ENCODE measurements around the gene RASSF8.
"Not testable (repeated sequence)": the region's sequence is repeated elsewhere in the genome, so short reads cannot be mapped to it uniquely, and the experiment has no call there.

The RASSF8 gene

GRCh38 chr12:26031318-26031717, 72.8 kb downstream of the RASSF8 start:
- no peak for DNase-seq

- DNase-seq: no peak
These were observed 73.3 kb downstream of the RASSF8 start for GRCh38 chr12:26031827-26032226.

- DNase-seq: no peak
These were observed 73.8 kb downstream of the RASSF8 start for GRCh38 chr12:26032290-26032689.

- DNase-seq: no peak
These were observed 74.3 kb downstream of the RASSF8 start for GRCh38 chr12:26032719-26033241.

GRCh38 chr12:26034371-26035142, 76.1 kb downstream of the RASSF8 start:
- DNase-seq: no peak

- DNase-seq: no peak
These were observed 78.4 kb downstream of the RASSF8 start for GRCh38 chr12:26036877-26037276.

- DNase-seq: no peak
These were observed 79.2 kb downstream of the RASSF8 start for GRCh38 chr12:26037615-26038220.

- no peak for DNase-seq
These were observed 84.2 kb downstream of the RASSF8 start for GRCh38 chr12:26042645-26043044.

GRCh38 chr12:26043135-26044006, 84.9 kb downstream of the RASSF8 start:
- DNase-seq: no peak

- DNase-seq: no peak
These were observed 85.5 kb downstream of the RASSF8 start for GRCh38 chr12:26044007-26044394.

- no peak for DNase-seq
These were observed 86.1 kb downstream of the RASSF8 start for GRCh38 chr12:26044592-26044991.

- no peak for DNase-seq
These were observed 87.7 kb downstream of the RASSF8 start for GRCh38 chr12:26046203-26046602.

- DNase-seq: no peak
These were observed 88.4 kb downstream of the RASSF8 start for GRCh38 chr12:26046906-26047305.

- no peak for DNase-seq
These were observed 89.1 kb downstream of the RASSF8 start for GRCh38 chr12:26047401-26048226.

- no peak for DNase-seq
These were observed 94.2 kb downstream of the RASSF8 start for GRCh38 chr12:26052652-26053051.

GRCh38 chr12:26054383-26054782, 95.9 kb downstream of the RASSF8 start:
- DNase-seq: no peak

- DNase-seq: no peak
These were observed 96.6 kb downstream of the RASSF8 start for GRCh38 chr12:26055087-26055486.

- DNase-seq: no peak
These were observed 97.9 kb downstream of the RASSF8 start for GRCh38 chr12:26056335-26056734.

- DNase-seq: not testable (repeated sequence)
These were observed 98.8 kb downstream of the RASSF8 start for GRCh38 chr12:26057271-26057670.

- no peak for DNase-seq
These were observed 99.8 kb downstream of the RASSF8 start for GRCh38 chr12:26058308-26058707.

GRCh38 chr12:26058818-26059217, 100.3 kb downstream of the RASSF8 start:
- DNase-seq: no peak

GRCh38 chr12:26062006-26062405, 103.5 kb downstream of the RASSF8 start:
- no peak for DNase-seq

GRCh38 chr12:26062566-26062965, 104.1 kb downstream of the RASSF8 start:
- no peak for DNase-seq

Measured in activated CD4-positive, alpha-beta T cell treated with anti-CD3 and anti-CD28 coated beads for 1 hour (primary cell).